HS-27A (cell line): ENCODE measurements around the gene CLIP1.
"Not testable (repeated sequence)": the region's sequence is repeated elsewhere in the genome, so short reads cannot be mapped to it uniquely, and the experiment has no call there.

Experiments used
- DNase-seq: peaks from one replicate; pipeline ENCODE4 v3.0.0-alpha.2; 2012; ENCODE audit warnings: low read depth, missing footprints

Gene CLIP1

GRCh38 chr12:122395319-122395718, 27.1 kb downstream of the CLIP1 start:
- DNase-seq: no peak

GRCh38 chr12:122394626-122395194, 27.8 kb downstream of the CLIP1 start:
- no peak for DNase-seq

- DNase-seq: no peak
These were observed 28.7 kb downstream of the CLIP1 start for GRCh38 chr12:122393817-122394216.

GRCh38 chr12:122392411-122392810, 30.1 kb downstream of the CLIP1 start:
- no peak for DNase-seq

GRCh38 chr12:122389677-122390076, 32.8 kb downstream of the CLIP1 start:
- no peak for DNase-seq

GRCh38 chr12:122387887-122388286, 34.6 kb downstream of the CLIP1 start:
- DNase-seq: no peak

- DNase-seq: no peak
These were observed 37.1 kb downstream of the CLIP1 start for GRCh38 chr12:122385171-122386016.

GRCh38 chr12:122382919-122383350, 39.5 kb downstream of the CLIP1 start:
- no peak for DNase-seq

GRCh38 chr12:122381021-122381420, 41.4 kb downstream of the CLIP1 start:
- no peak for DNase-seq

GRCh38 chr12:122376751-122377150, 45.7 kb downstream of the CLIP1 start:
- not testable (repeated sequence) for DNase-seq

GRCh38 chr12:122374707-122375106, 47.8 kb downstream of the CLIP1 start:
- no peak for DNase-seq

- DNase-seq: no peak
These were observed 50.9 kb downstream of the CLIP1 start for GRCh38 chr12:122371475-122372045.

GRCh38 chr12:122368361-122369073, 54.0 kb downstream of the CLIP1 start:
- DNase-seq: no peak

GRCh38 chr12:122367632-122368031, 54.8 kb downstream of the CLIP1 start:
- DNase-seq: not testable (repeated sequence)

- DNase-seq: peak; percentile 43
These were observed 55.6 kb downstream of the CLIP1 start for GRCh38 chr12:122366685-122367475.

- not testable (repeated sequence) for DNase-seq
These were observed 57.2 kb downstream of the CLIP1 start for GRCh38 chr12:122365226-122365625.

- DNase-seq: no peak
These were observed 58.7 kb downstream of the CLIP1 start for GRCh38 chr12:122363782-122364181.

GRCh38 chr12:122362755-122363154, 59.7 kb downstream of the CLIP1 start:
- DNase-seq: no peak

- not testable (repeated sequence) for DNase-seq
These were observed 64.1 kb downstream of the CLIP1 start for GRCh38 chr12:122358403-122358802.

GRCh38 chr12:122357536-122357935, 64.9 kb downstream of the CLIP1 start:
- DNase-seq: not testable (repeated sequence)

GRCh38 chr12:122356991-122357390, 65.5 kb downstream of the CLIP1 start:
- DNase-seq: not testable (repeated sequence)

GRCh38 chr12:122356192-122356635, 66.3 kb downstream of the CLIP1 start:
- no peak for DNase-seq
